Activated gamma-delta T cell (primary cell): ENCODE measurements around the gene ARF1.
A peak's percentile ranks its signal among the peaks of the same experiment; 100 is the strongest.

Experiments
- DNase-seq: peaks from one replicate; lab custom pipeline; 2025; lab: John Stamatoyannopoulos, UW

The ARF1 gene

GRCh38 chr1:228050571-228051231 is 31.8 kb upstream of the ARF1 start:
- no peak for DNase-seq

GRCh38 chr1:228058172-228058948 is 24.1 kb upstream of the ARF1 start:
- no peak for DNase-seq

GRCh38 chr1:228058949-228059633 is 23.4 kb upstream of the ARF1 start:
- DNase-seq, result peak; percentile 58

GRCh38 chr1:228059634-228060457 is 22.7 kb upstream of the ARF1 start:
- DNase-seq, result peak; percentile 36

GRCh38 chr1:228060458-228061190 is 21.9 kb upstream of the ARF1 start:
- no peak for DNase-seq

GRCh38 chr1:228061411-228062084 is 21.0 kb upstream of the ARF1 start:
- DNase-seq, result no peak

- DNase-seq, result no peak
Observed at GRCh38 chr1:228062085-228062791, 20.3 kb upstream of the ARF1 start.

- DNase-seq, result no peak
Observed at GRCh38 chr1:228062812-228063211, 19.7 kb upstream of the ARF1 start.

- no peak for DNase-seq
Observed at GRCh38 chr1:228063251-228064191, 19.0 kb upstream of the ARF1 start.

- DNase-seq, result no peak
Observed at GRCh38 chr1:228064296-228064695, 18.2 kb upstream of the ARF1 start.

- no peak for DNase-seq
Observed at GRCh38 chr1:228064741-228065542, 17.6 kb upstream of the ARF1 start.

- no peak for DNase-seq
Observed at GRCh38 chr1:228065543-228066347, 16.8 kb upstream of the ARF1 start.

GRCh38 chr1:228066416-228066815 is 16.1 kb upstream of the ARF1 start:
- DNase-seq, result no peak

- no peak for DNase-seq
Observed at GRCh38 chr1:228066891-228067654, 15.4 kb upstream of the ARF1 start.

- DNase-seq, result no peak
Observed at GRCh38 chr1:228068359-228068758, 14.1 kb upstream of the ARF1 start.

- no peak for DNase-seq
Observed at GRCh38 chr1:228070173-228070572, 12.3 kb upstream of the ARF1 start.
